Trophoblast cell (in vitro differentiated cells and primary cell): Measurements from ENCODE around the gene MORN5.

Experiments used
- DNase-seq, 2 donors: peaks; one replicate each; pipeline ENCODE4 v3.0.0-alpha.2; 2016
- H2AFZ ChIP-seq: 2 replicates; pipeline ENCODE4 v1.6.1; 2013; ENCODE audit warnings: low read length, moderate library complexity, mild to moderate bottlenecking; ENCODE audit not compliant: insufficient read depth, poor library complexity
- H2AK5ac ChIP-seq: 2 replicates; pipeline ENCODE4 v1.6.1; 2013; ENCODE audit warnings: mild to moderate bottlenecking, low read length
- H2BK120ac ChIP-seq: 2 replicates; pipeline ENCODE4 v1.6.1; 2013; ENCODE audit warnings: low read length, mild to moderate bottlenecking, moderate library complexity; ENCODE audit not compliant: insufficient read depth, poor library complexity
- H2BK12ac ChIP-seq: 2 replicates; pipeline ENCODE4 v1.6.1; 2013; ENCODE audit warnings: mild to moderate bottlenecking, low read length, moderate library complexity
- H2BK5ac ChIP-seq: 2 replicates; pipeline ENCODE4 v1.6.1; 2013; ENCODE audit warnings: low read length, low read depth, moderate library complexity, mild to moderate bottlenecking; ENCODE audit not compliant: poor library complexity
- H3K14ac ChIP-seq: 2 replicates; pipeline ENCODE4 v1.6.1; 2013; ENCODE audit warnings: mild to moderate bottlenecking, low read length
- H3K18ac ChIP-seq: 2 replicates; pipeline ENCODE4 v1.6.1; 2013; ENCODE audit warnings: mild to moderate bottlenecking, low read length
- H3K23ac ChIP-seq: 2 replicates; pipeline ENCODE4 v1.6.1; 2013; ENCODE audit warnings: low read length
- H3K27ac ChIP-seq: 2 replicates; pipeline ENCODE4 v1.5.1; 2013; ENCODE audit warnings: low read depth, mild to moderate bottlenecking, inconsistent platforms, low read length, moderate library complexity
- H3K27me3 ChIP-seq: 2 replicates; pipeline ENCODE4 v1.6.1; 2013; ENCODE audit warnings: inconsistent platforms, mild to moderate bottlenecking, low read length, moderate library complexity; ENCODE audit not compliant: insufficient read depth
- H3K36me3 ChIP-seq, 2 experiments: 1 replicate in 1 of 2; 2 replicates in 1 of 2; pipeline ENCODE4 v1.6.1; 2013; ENCODE audit warnings: low read length in 2 of 2, mild to moderate bottlenecking in 2 of 2, moderate library complexity in 1 of 2; ENCODE audit not compliant: insufficient read depth in 2 of 2, control insufficient read depth in 1 of 2
- H3K4ac ChIP-seq: 2 replicates; pipeline ENCODE4 v1.6.1; 2013; ENCODE audit warnings: low read depth, mild to moderate bottlenecking, low read length, moderate library complexity
- H3K4me1 ChIP-seq, 2 experiments: 1 replicate in 1 of 2; 2 replicates in 1 of 2; pipeline ENCODE4 v1.6.1; 2013; ENCODE audit warnings: low read length in 2 of 2, mild to moderate bottlenecking in 2 of 2, moderate library complexity in 1 of 2; ENCODE audit not compliant: insufficient read depth in 2 of 2, control insufficient read depth in 1 of 2
- H3K4me2 ChIP-seq: 2 replicates; pipeline ENCODE4 v1.6.1; 2013; ENCODE audit warnings: inconsistent platforms, mild to moderate bottlenecking, low read length, moderate library complexity
- H3K4me3 ChIP-seq: 2 replicates; pipeline ENCODE4 v1.5.1; 2013; ENCODE audit warnings: mild to moderate bottlenecking, low read depth, low read length, inconsistent platforms
- H3K79me1 ChIP-seq: one replicate; pipeline ENCODE4 v1.6.1; 2013; ENCODE audit warnings: low read length
- H3K79me2 ChIP-seq: 2 replicates; pipeline ENCODE4 v1.6.1; 2013; ENCODE audit warnings: low read length, mild to moderate bottlenecking; ENCODE audit not compliant: control insufficient read depth, insufficient read depth, poor library complexity
- H3K9ac ChIP-seq: 2 replicates; pipeline ENCODE4 v1.6.1; 2013; ENCODE audit warnings: mild to moderate bottlenecking, low read length
- H3K9me3 ChIP-seq: 2 replicates; pipeline ENCODE4 v1.6.1; 2013; ENCODE audit warnings: low read depth, mild to moderate bottlenecking, control low read depth, inconsistent platforms, low read length; ENCODE audit not compliant: insufficient read depth
- H4K12ac ChIP-seq: 2 replicates; pipeline ENCODE4 v1.6.1; 2013; ENCODE audit warnings: low read depth, mild to moderate bottlenecking, low read length, moderate library complexity
- H4K8ac ChIP-seq: 2 replicates; pipeline ENCODE4 v1.6.1; 2013; ENCODE audit warnings: low read depth, mild to moderate bottlenecking, low read length, moderate library complexity
- H4K91ac ChIP-seq: one replicate; pipeline ENCODE4 v1.6.1; 2013; ENCODE audit warnings: low read depth, mild to moderate bottlenecking, low read length, moderate library complexity
- WGBS: extraction: QIAGEN DNeasy Blood & Tissue Kit; methylation state at CpG from one replicate; pipeline ENCODE4 v1.1.7; 2013; ENCODE audit warnings: missing lambda C conversion rate; ENCODE audit not compliant: insufficient read length, insufficient coverage; ENCODE audit errors: extremely low coverage; 5-methylcytosine and 5-hydroxymethylcytosine counted together

The MORN5 gene

DNA sequence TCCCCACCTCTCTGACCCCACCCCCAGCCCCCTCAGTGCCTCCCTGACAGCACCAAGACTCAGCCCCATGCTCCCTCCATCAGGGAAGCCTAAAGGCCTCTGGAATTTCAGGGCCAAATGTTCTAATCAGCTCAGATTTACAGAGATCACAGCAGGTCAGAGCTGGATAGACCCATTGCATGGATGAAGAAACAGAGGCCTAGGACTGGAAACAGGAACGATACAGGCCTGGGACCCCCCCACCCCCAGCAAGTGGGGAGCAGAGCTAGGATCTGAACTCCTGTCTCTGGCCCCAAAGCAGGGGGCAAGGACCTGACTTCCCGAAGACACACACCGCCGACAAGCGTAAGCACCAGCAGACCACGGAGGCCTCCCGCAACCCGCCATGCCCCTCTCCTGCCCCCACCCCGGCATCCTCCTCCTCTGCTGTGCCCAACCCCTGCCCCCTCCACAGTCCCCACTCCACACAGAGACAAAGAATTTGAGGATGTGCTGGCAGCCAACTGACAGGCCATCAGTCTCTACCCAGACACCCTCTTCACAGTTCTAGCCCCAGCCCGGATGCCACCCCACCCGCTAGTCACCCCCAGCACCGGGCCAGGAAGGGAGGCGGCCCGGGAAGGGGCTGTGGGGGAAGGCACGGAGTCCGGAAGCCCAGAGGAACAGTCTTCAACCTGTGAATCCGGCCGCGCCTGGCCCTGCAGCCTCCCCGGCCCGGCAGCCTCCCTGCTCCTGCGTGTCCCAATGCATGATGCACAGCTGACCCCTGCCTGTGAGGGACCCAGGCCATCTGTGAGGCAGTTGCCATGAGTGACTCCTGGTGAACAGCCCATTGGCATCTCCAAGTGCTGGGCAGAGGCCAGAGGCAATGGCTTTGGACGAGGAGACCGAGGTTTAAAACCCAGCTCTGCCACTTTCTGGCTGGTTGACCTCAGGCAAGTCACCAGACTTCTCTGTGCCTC, 31.4 kb upstream of the MORN5 start:
- Histone ChIP-seq H2AK5ac (no peak overlapping the region), H3K9ac (no peak overlapping the region), H4K12ac (no peak overlapping the region), H3K36me3 (no peaks in the 10 kb centered on the region), H3K23ac (no peak overlapping the region), H2AFZ (no peak overlapping the region), H3K18ac (no peak overlapping the region), H2BK5ac (no peak overlapping the region), H3K4ac (no peak overlapping the region), H2BK120ac (no peak overlapping the region), H3K4me3 (no peak overlapping the region), H3K27ac (no peak overlapping the region), H3K79me2 (no peaks in the 10 kb centered on the region), H3K4me1 (peaks cover 25 to 40% of the 10 kb centered on the region in 2 experiments), H3K4me2 (no peak overlapping the region), H3K27me3 (peaks cover 2% of the 10 kb centered on the region), H4K91ac (no peak overlapping the region), H3K9me3 (peaks cover 1% of the 10 kb centered on the region), H2BK12ac (no peak overlapping the region), H3K79me1 (no peaks in the 10 kb centered on the region), H4K8ac (no peak overlapping the region), H3K14ac (no peak overlapping the region)
- WGBS = no CpG with 5 or more reads among the region's 24 CpGs
- DNase-seq = no peak

DNA sequence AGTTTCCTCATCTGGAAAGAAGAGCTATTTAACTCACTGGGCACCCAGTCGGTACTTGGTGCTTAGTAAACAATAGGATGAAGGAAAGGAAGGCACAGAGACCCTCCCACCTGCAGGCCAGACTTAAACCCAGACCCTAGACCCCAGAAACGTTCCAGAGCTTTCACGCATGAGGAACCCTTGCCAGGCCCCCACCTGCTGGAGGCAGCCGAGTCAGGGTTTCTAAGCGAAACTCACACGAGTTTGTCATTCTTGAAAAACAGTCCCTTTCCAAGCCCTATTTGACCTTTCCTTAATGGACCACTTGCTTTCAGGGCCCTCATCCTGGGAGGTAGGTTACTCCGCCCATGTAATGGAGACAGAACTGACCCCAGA, 30.8 kb upstream of the MORN5 start:
- DNase-seq = no peak
- H3K79me1 ChIP-seq = no peaks in the 10 kb centered on the region
- H3K4me3 ChIP-seq = no peak overlapping the region
- H3K9ac ChIP-seq = no peak overlapping the region
- no peak overlapping the region for H3K18ac ChIP-seq
- no peak overlapping the region for H3K4ac ChIP-seq
- no peak overlapping the region for H2AK5ac ChIP-seq
- no peaks in the 10 kb centered on the region for H3K79me2 ChIP-seq
- no peak overlapping the region for H2BK120ac ChIP-seq
- no peak overlapping the region for H4K12ac ChIP-seq
- H2AFZ ChIP-seq = no peak overlapping the region
- no peak overlapping the region for H3K14ac ChIP-seq
- H3K9me3 ChIP-seq = peaks cover 1% of the 10 kb centered on the region
- WGBS = no CpG with 5 or more reads among the region's 7 CpGs
- H2BK5ac ChIP-seq = no peak overlapping the region
- H3K4me1 ChIP-seq = peaks cover 30 to 47% of the 10 kb centered on the region in 2 experiments
- H3K27ac ChIP-seq = no peak overlapping the region
- H3K4me2 ChIP-seq = no peak overlapping the region
- no peaks in the 10 kb centered on the region for H3K36me3 ChIP-seq
- H2BK12ac ChIP-seq = no peak overlapping the region
- H4K8ac ChIP-seq = no peak overlapping the region
- H3K23ac ChIP-seq = no peak overlapping the region
- no peak overlapping the region for H4K91ac ChIP-seq
- H3K27me3 ChIP-seq = peaks cover 2% of the 10 kb centered on the region

DNA sequence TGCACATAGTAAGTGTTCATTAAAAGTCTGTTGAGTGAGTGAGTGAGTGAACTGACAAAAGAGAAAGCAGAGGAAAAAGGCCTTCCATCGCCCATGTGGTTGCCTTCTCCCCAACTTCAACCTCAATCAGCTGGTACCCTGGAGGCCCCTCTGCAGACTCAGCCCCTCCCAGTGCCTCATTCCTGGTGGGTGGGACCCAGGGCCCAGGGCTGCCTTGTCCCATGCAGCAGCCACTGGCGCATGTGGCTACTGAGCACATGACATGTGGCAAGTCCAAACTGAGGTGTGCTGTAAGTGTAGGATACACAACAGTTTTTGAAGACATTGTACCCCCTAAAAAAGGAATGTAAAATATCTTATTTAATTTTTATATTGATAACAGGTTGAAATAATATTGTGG, 29.7 kb upstream of the MORN5 start:
- Histone ChIP-seq H3K23ac (no peak overlapping the region), H4K8ac (no peak overlapping the region), H3K14ac (no peak overlapping the region), H2BK12ac (no peak overlapping the region), H3K79me1 (no peaks in the 10 kb centered on the region), H3K4me2 (no peak overlapping the region), H3K27me3 (peaks cover 2% of the 10 kb centered on the region), H3K27ac (no peak overlapping the region), H3K36me3 (no peaks in the 10 kb centered on the region), H3K4me3 (no peak overlapping the region), H3K4ac (no peak overlapping the region), H3K9me3 (peaks cover 1% of the 10 kb centered on the region), H2BK120ac (no peak overlapping the region), H3K9ac (no peak overlapping the region), H4K91ac (no peak overlapping the region), H3K4me1 (peaks cover 33 to 56% of the 10 kb centered on the region in 2 experiments), H2AFZ (no peak overlapping the region), H3K79me2 (no peaks in the 10 kb centered on the region), H2BK5ac (no peak overlapping the region), H4K12ac (no peak overlapping the region), H3K18ac (no peak overlapping the region), H2AK5ac (no peak overlapping the region)
- DNase-seq = no peak
- WGBS = no CpG with 5 or more reads among the region's 2 CpGs

DNA sequence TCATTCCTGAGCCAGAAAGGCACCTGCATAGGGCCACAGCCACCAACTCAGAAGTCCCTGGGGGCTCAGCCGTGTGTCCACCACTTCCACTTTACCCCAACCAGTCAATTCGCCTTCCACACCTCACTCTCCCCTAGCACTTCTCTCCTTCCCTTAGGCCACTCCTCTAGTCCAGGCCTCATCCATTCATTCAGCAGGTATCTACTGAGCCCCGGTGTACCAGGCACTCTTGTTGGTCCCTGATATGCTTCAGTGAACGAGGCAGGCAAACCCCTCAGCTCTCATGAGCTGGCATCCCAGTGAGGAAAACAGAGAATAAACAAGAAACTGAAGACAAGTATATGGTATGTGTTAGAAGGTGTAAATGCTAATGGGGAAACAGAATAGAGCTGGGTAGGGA, 28.9 kb upstream of the MORN5 start:
- Histone ChIP-seq H3K36me3 (no peaks in the 10 kb centered on the region), H2AFZ (no peak overlapping the region), H3K4me1 (peaks cover 28 to 50% of the 10 kb centered on the region in 2 experiments), H3K27ac (no peak overlapping the region), H3K79me1 (no peaks in the 10 kb centered on the region), H3K4ac (no peak overlapping the region), H4K12ac (no peak overlapping the region), H3K14ac (no peak overlapping the region), H3K4me3 (no peak overlapping the region), H2AK5ac (no peak overlapping the region), H3K23ac (no peak overlapping the region), H3K18ac (no peak overlapping the region), H3K79me2 (no peaks in the 10 kb centered on the region), H2BK12ac (no peak overlapping the region), H3K9ac (no peak overlapping the region), H3K9me3 (peaks cover 1% of the 10 kb centered on the region), H3K4me2 (no peak overlapping the region), H4K8ac (no peak overlapping the region), H2BK5ac (no peak overlapping the region), H2BK120ac (no peak overlapping the region), H4K91ac (peak overlapping the region; percentile 30), H3K27me3 (peaks cover 2% of the 10 kb centered on the region)
- WGBS = no CpG with 5 or more reads among the region's 4 CpGs
- no peak for DNase-seq
